ENCODE measurements around the gene FUBP3. TPM values are rescaled to one million over a fixed set of nuclear protein-coding genes. Genes with fewer than 3 reads are reported as not detected.

FUBP3 gene
- polyA plus RNA-seq, 3 donors: 78.7 to 83.7 (median 81.9) TPM

GRCh38 chr9:130604295-130604694, 24.9 kb downstream of the FUBP3 start:
- no peak for DNase-seq

DNA sequence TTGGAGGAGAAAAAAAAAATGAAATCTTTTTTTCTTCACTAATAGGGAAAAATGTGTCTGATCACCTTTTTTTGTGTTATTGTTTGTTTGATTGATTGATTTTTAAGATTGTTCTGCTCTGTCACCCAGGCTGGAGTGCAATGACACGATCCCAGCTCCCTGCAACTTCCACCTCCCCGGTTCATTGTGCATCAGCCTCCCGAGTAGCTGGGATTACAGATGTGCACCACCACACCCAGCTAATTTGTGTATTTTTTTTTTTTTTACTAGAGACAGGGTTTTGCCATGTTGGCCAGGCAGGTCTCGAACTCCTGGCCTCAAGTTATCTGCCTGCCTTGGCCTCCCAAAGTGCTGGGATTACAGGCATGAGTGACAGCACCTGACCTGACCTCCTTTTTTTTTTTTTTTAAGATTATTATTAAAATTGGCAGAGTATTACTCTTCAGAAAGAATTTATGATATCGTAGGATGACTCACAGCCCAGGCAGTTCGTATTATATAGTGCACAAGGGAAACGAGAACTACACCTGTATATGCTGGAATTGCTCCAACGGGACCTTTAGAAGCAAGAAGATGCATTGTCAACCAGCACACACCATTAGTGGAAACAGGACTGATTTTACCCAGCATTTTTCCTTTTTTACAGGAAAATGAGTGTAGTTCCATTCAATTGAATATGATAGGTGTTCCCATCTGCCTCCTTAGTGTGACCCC, 27.7 kb downstream of the FUBP3 start:
- no peak for DNase-seq

DNA sequence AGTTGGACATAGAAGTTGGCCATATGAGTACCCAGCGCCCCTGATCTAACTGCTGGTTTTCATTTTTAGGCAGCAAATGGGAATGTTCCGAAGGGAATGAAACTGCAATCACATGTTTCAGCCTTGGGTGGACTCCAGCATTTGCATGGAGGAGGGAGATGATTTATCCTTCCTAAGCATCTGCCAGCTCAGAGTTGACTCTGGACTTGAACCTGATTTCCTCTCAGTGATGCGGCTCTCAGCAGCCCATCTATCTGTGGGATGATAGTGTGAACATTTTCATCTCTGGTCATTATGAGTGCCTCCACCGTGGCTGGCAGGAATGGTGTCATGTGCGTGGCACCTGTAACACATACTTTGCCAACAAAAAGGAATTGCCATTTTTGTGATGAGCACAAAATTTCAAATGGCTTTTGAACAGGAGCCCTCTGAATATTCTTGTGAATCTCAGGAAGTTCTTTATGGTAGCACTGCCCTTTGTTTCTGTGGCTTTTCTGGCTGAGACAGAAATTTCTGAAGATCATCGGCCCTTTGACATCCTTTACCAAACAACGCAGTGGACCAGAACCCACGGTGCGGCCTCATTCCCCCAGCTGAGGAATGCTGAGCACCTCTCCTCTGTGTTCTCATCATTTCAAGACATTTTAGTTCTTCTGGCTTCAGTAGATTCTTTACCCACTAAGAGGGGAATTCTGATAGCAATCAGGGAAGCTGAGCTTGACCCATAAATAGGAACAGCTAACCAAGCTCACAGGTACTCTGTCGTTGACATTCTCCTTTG, 28.5 kb downstream of the FUBP3 start:
- DNase-seq: no peak

DNA sequence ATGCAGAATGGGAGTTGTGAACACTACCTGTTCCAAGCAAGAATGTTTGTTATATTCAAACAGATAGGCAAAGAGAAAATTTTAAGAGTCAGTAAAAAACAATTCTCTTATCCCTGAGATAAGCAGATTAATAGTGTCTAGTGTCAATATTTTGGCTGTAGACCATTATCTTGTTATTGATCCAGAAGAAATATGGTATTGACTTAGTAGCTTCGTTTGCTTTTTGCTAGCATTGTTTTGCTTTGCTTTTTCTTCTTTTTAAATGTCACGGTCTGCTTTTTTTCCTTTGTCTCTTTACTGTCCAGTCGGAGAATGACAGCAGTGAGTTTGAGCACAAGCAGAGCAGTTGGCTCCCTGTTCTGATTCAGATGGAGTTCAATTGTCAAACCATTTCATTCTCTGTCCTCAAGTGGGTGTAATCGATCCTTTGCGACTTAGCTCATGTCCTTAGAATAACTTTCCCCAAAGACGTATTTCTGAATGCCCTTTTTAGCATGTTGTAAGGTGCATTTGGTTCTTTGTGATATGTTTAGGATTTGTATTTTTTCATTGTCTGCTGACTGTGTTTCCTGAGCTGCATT, 29.3 kb downstream of the FUBP3 start:
- DNase-seq: no peak

GRCh38 chr9:130609163-130609562, 29.8 kb downstream of the FUBP3 start:
- DNase-seq: no peak

DNA sequence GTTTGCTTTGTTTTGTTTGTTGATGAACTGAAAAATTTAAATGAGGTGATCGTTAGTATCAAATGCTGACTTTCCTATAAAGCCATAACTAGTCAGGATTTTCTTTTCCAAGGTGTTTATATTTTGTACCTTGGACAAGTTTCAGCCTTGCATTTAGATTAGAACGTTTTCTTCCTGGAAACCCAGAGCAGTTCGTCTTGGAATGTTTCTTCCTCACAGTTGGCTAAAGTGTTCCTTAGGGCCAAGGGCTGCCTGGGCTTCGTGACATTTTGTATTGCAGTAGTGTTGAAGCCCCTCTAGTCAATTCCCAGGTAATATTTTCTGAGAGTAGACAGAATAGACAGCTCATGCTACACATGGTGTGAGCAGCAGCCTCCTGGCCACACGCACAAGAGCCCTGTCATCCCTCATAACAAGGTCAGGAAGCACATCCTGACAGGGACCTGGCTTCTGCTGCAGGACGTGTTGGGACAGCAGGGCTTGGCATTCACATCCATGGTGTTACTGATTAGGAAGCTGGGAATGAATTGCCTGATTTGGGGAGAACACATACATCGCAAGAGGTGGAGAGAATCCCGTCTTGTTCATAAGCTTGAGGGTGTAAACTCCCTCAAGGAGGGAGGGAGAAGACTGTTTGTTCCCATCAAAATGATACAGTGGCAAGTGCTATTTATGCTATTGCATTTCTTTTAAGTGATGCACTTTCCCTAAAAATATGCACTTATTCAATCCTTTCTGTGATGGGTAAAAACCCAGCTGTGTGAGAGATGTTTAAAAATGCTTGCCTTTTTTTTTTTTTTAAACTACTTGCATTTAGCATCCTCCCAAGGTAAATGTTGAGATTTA, 31.7 kb downstream of the FUBP3 start:
- DNase-seq: no peak

- DNase-seq: no peak
Observed at GRCh38 chr9:130616451-130616850, 37.1 kb downstream of the FUBP3 start.

GRCh38 chr9:130623466-130623865, 44.1 kb downstream of the FUBP3 start:
- no peak for DNase-seq

GRCh38 chr9:130624154-130624553, 44.8 kb downstream of the FUBP3 start:
- no peak for DNase-seq

DNA sequence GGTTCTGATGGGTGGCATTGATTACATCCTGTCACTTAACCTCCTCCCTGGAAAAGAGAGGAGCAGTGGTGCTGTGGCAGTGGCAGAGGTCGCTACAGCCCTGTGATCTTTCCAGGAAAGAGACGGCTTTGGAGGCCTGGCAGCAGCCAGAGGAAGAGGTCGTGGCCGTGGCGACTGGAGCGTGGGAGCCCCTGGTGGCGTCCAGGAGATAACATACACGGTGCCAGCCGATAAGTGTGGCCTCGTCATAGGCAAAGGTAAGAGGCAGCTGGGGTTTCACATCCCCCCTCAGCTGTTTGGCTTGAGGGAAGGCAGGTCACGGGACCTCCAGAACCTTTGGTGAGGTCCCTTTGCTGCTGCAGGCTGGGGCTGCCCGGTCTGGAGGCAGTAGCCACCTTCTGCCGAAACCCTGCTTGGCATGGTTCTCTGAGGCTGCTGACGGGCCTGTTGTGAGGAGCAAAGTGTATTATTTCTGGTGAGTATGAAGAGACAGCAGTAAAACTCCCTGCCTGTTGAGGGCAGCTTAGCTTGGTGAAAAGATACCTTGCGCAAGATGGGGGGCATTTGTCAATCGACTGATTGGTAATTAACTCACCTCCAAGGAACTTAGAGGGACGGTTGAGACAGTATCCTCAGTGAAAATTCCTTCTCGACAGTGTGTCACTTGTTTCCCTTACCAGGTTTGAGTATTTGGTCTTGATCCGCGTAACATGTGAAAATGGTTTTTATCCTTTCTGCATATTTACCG, 47.0 kb downstream of the FUBP3 start:
- no peak for DNase-seq

DNA sequence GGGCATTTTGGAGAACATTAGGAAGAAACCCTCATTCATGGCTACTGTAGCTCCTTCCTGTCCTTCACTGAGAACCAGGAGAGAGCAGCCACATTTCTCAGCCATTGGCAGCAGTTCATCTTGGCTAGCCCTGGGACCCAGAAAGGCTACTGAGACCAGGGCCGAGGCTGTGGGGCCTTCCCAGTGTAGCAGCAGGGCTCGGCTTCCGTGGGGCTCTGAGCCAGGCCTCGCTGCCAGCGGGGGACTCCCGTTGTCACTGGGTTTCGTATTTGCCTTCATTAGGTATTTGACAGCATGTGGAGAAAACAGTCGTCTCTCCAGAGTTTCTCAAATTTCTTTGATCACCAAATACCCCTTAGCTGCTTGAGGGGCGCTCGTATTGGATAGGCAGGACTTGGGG, 47.7 kb downstream of the FUBP3 start:
- DNase-seq: no peak

- DNase-seq: no peak
Observed at GRCh38 chr9:130627896-130628792, 48.8 kb downstream of the FUBP3 start.

DNA sequence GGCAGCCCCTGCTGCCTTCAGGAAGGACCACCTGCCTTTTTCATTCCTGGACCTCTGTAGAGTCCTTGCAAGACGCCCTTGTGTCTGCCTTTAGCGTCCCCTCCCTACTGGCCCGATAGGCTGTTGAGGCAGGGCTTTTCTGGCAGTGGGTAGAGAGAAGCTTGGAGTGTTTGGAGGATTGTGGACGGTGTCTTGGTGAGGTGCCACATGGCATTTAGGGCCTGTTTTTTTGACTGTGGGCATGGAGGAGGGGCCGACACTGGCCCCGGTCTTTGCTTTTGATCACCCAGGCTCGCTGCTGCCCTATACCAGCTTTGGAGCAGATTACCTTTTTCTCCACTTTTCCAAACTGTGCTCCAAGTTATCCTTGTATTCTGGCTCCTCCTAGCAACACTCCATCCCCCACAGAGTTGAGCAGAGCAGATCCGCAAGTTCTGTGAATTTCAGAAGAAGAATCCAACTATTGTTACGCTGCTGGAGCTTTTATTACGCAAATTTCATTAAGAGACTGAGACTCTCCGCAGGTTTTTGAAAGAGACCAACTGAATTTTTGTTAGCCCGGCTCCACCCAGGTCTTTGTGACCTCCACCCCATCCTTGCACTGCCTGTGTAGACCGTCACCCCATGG, 50.2 kb downstream of the FUBP3 start:
- DNase-seq: no peak

- DNase-seq: no peak
Observed at GRCh38 chr9:130630071-130630450, 50.7 kb downstream of the FUBP3 start.

DNA sequence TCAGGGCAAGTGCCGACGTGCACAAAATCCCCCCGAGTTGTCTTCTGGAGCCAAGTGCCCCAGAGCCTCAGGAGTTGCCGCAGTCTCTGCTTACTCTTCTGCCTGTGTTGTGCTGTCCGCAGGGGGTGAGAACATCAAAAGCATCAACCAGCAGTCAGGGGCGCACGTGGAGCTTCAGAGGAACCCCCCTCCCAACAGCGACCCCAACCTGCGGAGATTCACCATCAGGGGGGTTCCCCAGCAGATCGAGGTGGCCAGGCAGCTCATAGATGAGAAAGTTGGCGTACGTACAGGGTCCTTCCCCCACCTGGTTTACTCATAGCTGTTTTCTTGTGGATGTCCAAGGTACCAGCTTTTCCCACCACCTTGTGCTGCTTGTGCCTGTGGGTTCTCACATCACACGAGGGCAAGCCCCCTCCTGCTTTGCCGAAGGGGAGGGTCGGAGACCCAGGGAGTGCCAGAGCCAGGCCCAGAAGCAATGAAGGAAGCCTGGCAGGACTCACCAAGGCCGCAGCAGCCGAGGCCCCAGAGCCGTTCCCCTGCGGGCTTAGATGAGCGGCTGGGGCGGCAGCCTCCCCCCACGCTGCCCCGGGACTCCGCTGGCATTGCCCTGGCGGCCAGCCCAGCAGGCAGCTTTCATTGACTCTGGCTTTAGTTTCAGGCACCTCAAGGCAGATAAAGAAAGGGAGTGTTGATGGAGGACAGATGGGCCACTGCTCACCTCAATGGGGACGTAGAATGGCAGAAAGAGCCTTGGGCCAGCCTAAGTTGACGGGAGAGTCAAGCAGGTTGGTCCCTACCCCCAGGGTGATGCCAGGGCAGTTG, 51.3 kb downstream of the FUBP3 start:
- DNase-seq: no peak

GRCh38 chr9:130631331-130632080, 52.1 kb downstream of the FUBP3 start:
- no peak for DNase-seq

GRCh38 chr9:130632081-130632710, 52.8 kb downstream of the FUBP3 start:
- DNase-seq: no peak

GRCh38 chr9:130632841-130633240, 53.5 kb downstream of the FUBP3 start:
- no peak for DNase-seq
